Measurements from ENCODE around the gene SMARCA4. TPM values are rescaled to one million over a fixed set of nuclear protein-coding genes. Genes with fewer than 3 reads are reported as not detected.

The SMARCA4 gene
- total RNA-seq, 1 donor from 2014 or later = 274 TPM

DNA sequence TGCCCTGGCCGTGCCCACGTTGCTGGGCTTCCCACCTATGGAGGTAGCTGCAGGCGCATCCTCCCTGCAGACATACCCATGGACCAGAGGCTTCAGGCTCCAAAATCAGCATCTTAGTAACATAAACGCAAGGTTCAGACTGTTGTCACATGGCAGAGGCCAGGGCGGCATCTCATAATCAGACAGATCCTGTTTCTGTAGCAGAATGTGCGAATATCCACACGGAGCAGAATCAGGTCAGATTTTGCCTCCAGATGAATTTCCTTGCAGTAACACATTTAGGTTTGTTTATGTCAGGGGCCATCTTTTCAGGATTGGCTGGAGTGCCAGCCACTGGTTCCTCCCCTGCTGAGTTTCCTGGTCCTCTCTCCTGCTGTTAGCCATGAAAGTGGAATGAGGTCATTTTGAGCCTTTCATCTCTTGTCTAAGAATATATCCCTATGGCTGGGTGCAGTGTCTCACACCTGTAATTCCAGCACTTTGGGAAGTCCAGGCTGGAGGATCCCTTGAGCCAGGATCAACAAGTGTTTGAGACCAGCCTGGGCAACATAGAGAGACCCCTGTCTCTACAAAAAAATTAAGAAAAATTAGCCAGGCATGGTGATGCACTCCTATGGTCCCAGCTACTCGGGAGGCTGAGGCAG lies 20.5 kb downstream of the SMARCA4 start:
- TF ChIP-seq, protein P1, sequence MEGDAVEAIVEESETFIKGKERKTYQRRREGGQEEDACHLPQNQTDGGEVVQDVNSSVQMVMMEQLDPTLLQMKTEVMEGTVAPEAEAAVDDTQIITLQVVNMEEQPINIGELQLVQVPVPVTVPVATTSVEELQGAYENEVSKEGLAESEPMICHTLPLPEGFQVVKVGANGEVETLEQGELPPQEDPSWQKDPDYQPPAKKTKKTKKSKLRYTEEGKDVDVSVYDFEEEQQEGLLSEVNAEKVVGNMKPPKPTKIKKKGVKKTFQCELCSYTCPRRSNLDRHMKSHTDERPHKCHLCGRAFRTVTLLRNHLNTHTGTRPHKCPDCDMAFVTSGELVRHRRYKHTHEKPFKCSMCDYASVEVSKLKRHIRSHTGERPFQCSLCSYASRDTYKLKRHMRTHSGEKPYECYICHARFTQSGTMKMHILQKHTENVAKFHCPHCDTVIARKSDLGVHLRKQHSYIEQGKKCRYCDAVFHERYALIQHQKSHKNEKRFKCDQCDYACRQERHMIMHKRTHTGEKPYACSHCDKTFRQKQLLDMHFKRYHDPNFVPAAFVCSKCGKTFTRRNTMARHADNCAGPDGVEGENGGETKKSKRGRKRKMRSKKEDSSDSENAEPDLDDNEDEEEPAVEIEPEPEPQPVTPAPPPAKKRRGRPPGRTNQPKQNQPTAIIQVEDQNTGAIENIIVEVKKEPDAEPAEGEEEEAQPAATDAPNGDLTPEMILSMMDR (IDR thresholded peaks at IDR 0.05; ENCODE audit: unreplicated experiment) = no peak
- Mint-ChIP-seq H3K27ac (no peak overlapping the region), H3K36me3 (peaks cover 14% of the 10 kb centered on the region), H3K9me3 (no peaks in the 10 kb centered on the region), H3K27me3 (ENCODE audit: low read depth) (no peaks in the 10 kb centered on the region), H3K4me1 (peaks cover 4% of the 10 kb centered on the region), H3K4me3 (no peak overlapping the region)
- DNase-seq (ENCODE audit: low spot score in 2 of 2, unreplicated experiment in 2 of 2) = no peak

DNA sequence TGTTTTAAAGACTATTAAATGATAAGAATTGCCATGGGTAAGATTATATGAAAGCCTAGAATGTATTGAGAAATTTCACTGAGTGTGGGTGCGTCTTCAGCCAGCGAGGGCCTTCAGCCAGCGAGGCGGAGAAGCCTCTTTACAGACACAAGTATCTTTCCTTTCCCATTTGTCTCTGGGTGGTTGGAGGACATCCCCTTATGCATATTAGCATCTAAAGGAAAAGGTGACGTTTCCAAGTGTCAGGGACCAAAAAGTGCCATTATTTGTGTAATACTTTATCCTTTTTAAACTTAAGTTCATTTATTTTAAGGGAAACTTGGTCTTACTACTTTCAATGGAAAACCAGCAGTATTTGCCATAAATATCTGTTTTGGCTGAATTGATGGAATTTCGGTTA lies 22.2 kb downstream of the SMARCA4 start:
- no peaks in the 10 kb centered on the region for H3K27me3 Mint-ChIP-seq (ENCODE audit: low read depth)
- TF ChIP-seq, protein P1 (IDR thresholded peaks at IDR 0.05; ENCODE audit: unreplicated experiment) = no peak
- DNase-seq (ENCODE audit: low spot score in 2 of 2, unreplicated experiment in 2 of 2) = no peak
- peaks cover 1% of the 10 kb centered on the region for H3K4me1 Mint-ChIP-seq
- peaks cover 16% of the 10 kb centered on the region for H3K36me3 Mint-ChIP-seq
- H3K27ac Mint-ChIP-seq = peak overlapping the region; percentile 48
- H3K9me3 Mint-ChIP-seq = no peaks in the 10 kb centered on the region
- no peak overlapping the region for H3K4me3 Mint-ChIP-seq

DNA sequence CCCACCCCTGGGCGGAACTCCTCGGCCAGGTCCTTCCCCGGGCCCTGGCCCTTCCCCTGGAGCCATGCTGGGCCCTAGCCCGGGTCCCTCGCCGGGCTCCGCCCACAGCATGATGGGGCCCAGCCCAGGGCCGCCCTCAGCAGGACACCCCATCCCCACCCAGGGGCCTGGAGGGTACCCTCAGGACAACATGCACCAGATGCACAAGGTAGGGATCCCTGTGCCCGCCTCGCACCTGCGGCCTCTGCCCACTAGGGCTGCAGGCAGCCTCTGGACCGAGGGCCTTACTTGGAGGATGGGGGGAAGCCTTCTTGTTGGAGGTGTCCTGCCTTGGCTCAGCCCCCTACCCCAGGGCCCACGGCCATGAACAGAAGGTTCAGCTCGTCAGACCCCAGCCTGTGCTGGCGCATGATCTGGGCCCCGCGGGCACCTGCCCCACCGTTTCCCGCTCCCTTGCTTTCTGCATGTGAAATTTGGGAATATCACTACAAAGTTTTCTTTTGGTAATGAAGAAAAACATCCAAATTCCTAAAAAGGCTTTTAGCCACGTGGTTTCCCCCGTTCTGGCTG lies 23.4 kb downstream of the SMARCA4 start:
- no peaks in the 10 kb centered on the region for H3K27me3 Mint-ChIP-seq (ENCODE audit: low read depth)
- no peaks in the 10 kb centered on the region for H3K9me3 Mint-ChIP-seq
- H3K27ac Mint-ChIP-seq = no peak overlapping the region
- TF ChIP-seq, protein P1 (IDR thresholded peaks at IDR 0.05; ENCODE audit: unreplicated experiment) = no peak
- no peaks in the 10 kb centered on the region for H3K4me1 Mint-ChIP-seq
- no peak for DNase-seq (ENCODE audit: low spot score in 2 of 2, unreplicated experiment in 2 of 2)
- no peak overlapping the region for H3K4me3 Mint-ChIP-seq
- H3K36me3 Mint-ChIP-seq = peaks cover 20% of the 10 kb centered on the region

DNA sequence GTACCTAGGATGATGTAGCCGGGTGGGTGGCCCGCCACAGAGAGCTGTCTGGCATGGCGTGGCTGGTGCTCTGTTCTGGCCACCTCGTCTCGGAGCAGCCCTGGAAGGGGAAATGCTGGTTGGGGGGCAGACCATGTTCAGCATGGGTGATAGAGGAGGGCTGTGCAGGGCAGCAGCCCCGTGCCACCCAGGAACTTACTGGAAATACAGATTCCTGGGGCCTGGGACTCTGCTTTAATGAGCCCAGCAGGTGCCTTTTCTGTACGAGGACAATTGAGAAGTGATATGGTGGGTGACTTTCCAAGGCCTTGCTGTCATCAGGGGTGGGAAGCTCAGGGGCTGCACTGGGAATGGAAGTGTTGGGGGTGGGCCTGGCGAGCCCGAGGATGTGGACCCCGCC lies 24.7 kb downstream of the SMARCA4 start:
- Mint-ChIP-seq H3K27ac (no peak overlapping the region), H3K36me3 (peaks cover 20% of the 10 kb centered on the region), H3K27me3 (ENCODE audit: low read depth) (no peaks in the 10 kb centered on the region), H3K9me3 (no peaks in the 10 kb centered on the region), H3K4me3 (no peak overlapping the region), H3K4me1 (no peaks in the 10 kb centered on the region)
- TF ChIP-seq, protein P1 (IDR thresholded peaks at IDR 0.05; ENCODE audit: unreplicated experiment) = no peak
- DNase-seq (ENCODE audit: low spot score in 2 of 2, unreplicated experiment in 2 of 2) = no peak

DNA sequence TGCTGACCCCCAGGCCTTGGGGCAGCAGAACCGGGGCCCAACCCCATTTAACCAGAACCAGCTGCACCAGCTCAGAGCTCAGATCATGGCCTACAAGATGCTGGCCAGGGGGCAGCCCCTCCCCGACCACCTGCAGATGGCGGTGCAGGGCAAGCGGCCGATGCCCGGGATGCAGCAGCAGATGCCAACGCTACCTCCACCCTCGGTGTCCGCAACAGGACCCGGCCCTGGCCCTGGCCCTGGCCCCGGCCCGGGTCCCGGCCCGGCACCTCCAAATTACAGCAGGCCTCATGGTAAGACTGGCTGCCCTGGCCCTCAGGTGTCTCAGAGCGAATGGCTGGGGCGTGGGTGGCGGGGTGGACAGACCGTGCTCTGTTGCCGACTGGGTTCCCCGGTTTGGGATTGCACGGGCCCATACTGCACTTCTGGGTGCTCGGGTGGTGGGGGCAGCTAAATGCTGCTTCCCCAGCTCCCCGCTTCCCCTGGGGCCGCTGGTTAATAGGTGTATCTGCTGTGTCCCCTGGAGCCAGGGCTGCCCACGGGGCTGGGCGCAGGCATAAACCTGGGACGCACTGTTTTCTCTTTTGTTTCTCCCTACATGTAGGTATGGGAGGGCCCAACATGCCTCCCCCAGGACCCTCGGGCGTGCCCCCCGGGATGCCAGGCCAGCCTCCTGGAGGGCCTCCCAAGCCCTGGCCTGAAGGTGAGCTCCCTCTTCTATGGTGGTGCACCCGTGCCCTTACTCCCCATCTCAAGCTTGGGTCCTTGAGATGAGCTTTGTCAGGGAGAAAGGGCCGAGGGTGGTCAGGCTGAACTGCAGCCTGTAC lies 25.7 kb downstream of the SMARCA4 start:
- TF ChIP-seq, protein P1 (IDR thresholded peaks at IDR 0.05; ENCODE audit: unreplicated experiment) = no peak
- Mint-ChIP-seq H3K4me3 (no peak overlapping the region), H3K27ac (no peak overlapping the region), H3K9me3 (no peaks in the 10 kb centered on the region), H3K27me3 (ENCODE audit: low read depth) (no peaks in the 10 kb centered on the region), H3K36me3 (peaks cover 23% of the 10 kb centered on the region), H3K4me1 (no peaks in the 10 kb centered on the region)
- DNase-seq (ENCODE audit: low spot score in 2 of 2, unreplicated experiment in 2 of 2) = no peak

All from mesothelial cell of epicardium (in vitro differentiated cells).